IMR-90 (cell line): ENCODE data around the gene APP. TPM values are rescaled to one million over a fixed set of nuclear protein-coding genes. Genes with fewer than 3 reads are reported as not detected.
A peak's percentile ranks its signal among the peaks of the same experiment; 100 is the strongest.

Experiments used
- ATAC-seq: fragments of 200-7000 bp; cut with Tn5 transposase; 2 replicates; pipeline ENCODE4 v1.9.1; 2020; ENCODE audit warnings: low read depth, mild to moderate bottlenecking, moderate library complexity
- BruUV-seq: library from RNA; stranded (reverse); fragments of 400-500 nt; replicated peaks from 2 replicates; lab custom pipeline; 2021; lab: Mats Ljungman, UMichigan
- CTCF ChIA-PET: fragments of 300-600 bp; formaldehyde crosslinking; extraction: SDS; loops from one replicate; lab custom pipeline; 2021; ENCODE audit warnings: antibody characterized with exemption; lab: Yijun Ruan, JAX
- POLR2A ChIA-PET: fragments of 300-600 bp; sonication (Branson Sonifier 250); formaldehyde crosslinking; loops from one replicate; lab custom pipeline; 2022; ENCODE audit warnings: antibody characterized with exemption; ENCODE audit not compliant: unreplicated experiment; lab: Charles Lee
- DNase-seq: peaks from one replicate; pipeline ENCODE4 v3.0.0; 2013
- H2AFZ ChIP-seq: replicated peaks from 2 replicates; pipeline ENCODE3; 2013; ENCODE audit warnings: low read length, mild to moderate bottlenecking; ENCODE audit not compliant: poor library complexity
- H2AK5ac ChIP-seq: 2 replicates; pipeline ENCODE4 v1.6.1; 2013; ENCODE audit warnings: low read depth, low read length, inconsistent platforms
- H2AK9ac ChIP-seq: replicated peaks from 2 replicates; pipeline ENCODE3; 2013; ENCODE audit warnings: mild to moderate bottlenecking, low read depth, low read length, moderate library complexity; ENCODE audit not compliant: poor library complexity
- H2BK120ac ChIP-seq: 2 replicates; pipeline ENCODE4 v1.6.1; 2013; ENCODE audit warnings: low read depth, low read length, inconsistent platforms
- H2BK15ac ChIP-seq: 3 replicates; pipeline ENCODE4 v1.6.1; 2013; ENCODE audit warnings: low read depth, low read length, inconsistent platforms
- H2BK20ac ChIP-seq: 2 replicates; pipeline ENCODE4 v1.6.1; 2013; ENCODE audit warnings: low read depth, mild to moderate bottlenecking, inconsistent platforms, low read length, moderate library complexity
- H2BK5ac ChIP-seq: 2 replicates; pipeline ENCODE4 v1.6.1; 2013; ENCODE audit warnings: mild to moderate bottlenecking, low read depth, low read length, inconsistent platforms; ENCODE audit not compliant: poor library complexity, severe bottlenecking
- H3K14ac ChIP-seq: replicated peaks from 2 replicates; pipeline ENCODE4 v1.6.1; 2013; ENCODE audit warnings: low read depth, low read length, inconsistent platforms
- H3K18ac ChIP-seq: 2 replicates; pipeline ENCODE4 v1.6.1; 2013; ENCODE audit warnings: low read depth, low read length, control low read depth
- H3K23ac ChIP-seq: 2 replicates; pipeline ENCODE4 v1.6.1; 2013; ENCODE audit warnings: low read depth, low read length, inconsistent platforms
- H3K27ac ChIP-seq: 2 replicates; pipeline ENCODE4 v1.5.1; 2013; ENCODE audit warnings: mild to moderate bottlenecking, control low read depth, low read length; ENCODE audit not compliant: insufficient read depth
- H3K27me3 ChIP-seq: 2 replicates; pipeline ENCODE4 v1.6.1; 2013; ENCODE audit warnings: low read length; ENCODE audit not compliant: control insufficient read depth, insufficient read depth
- H3K36me3 ChIP-seq: 2 replicates; pipeline ENCODE4 v1.6.1; 2013; ENCODE audit warnings: low read length, mixed read lengths; ENCODE audit not compliant: control insufficient read depth, insufficient read depth
- H3K4ac ChIP-seq: 2 replicates; pipeline ENCODE4 v1.6.1; 2013; ENCODE audit warnings: low read depth, low read length, inconsistent platforms
- H3K4me1 ChIP-seq: 2 replicates; pipeline ENCODE4 v1.6.1; 2013; ENCODE audit warnings: low read length, mixed read lengths; ENCODE audit not compliant: control insufficient read depth, insufficient read depth
- H3K4me2 ChIP-seq: 2 replicates; pipeline ENCODE4 v1.6.1; 2013; ENCODE audit warnings: low read depth, mild to moderate bottlenecking, control low read depth, low read length, moderate library complexity
- H3K4me3 ChIP-seq: 2 replicates; pipeline ENCODE4 v1.5.1; 2013; ENCODE audit warnings: low read depth, mild to moderate bottlenecking, control low read depth, low read length, moderate library complexity; ENCODE audit not compliant: insufficient read depth
- H3K56ac ChIP-seq: 2 replicates; pipeline ENCODE4 v1.6.1; 2013; ENCODE audit warnings: low read length, inconsistent platforms; ENCODE audit not compliant: insufficient read depth; ENCODE audit errors: extremely low read depth
- H3K79me1 ChIP-seq, 2 experiments: 2 replicates each; pipeline ENCODE4 v1.6.1; 2013; ENCODE audit warnings: low read length in 2 of 2, inconsistent platforms in 1 of 2, low read depth in 1 of 2
- H3K9ac ChIP-seq: 2 replicates; pipeline ENCODE4 v1.6.1; 2013; ENCODE audit warnings: low read depth, low read length, control low read depth
- H3K9me1 ChIP-seq: 2 replicates; pipeline ENCODE4 v1.6.1; 2013; ENCODE audit warnings: low read length, inconsistent platforms; ENCODE audit not compliant: insufficient read depth
- H3K9me3 ChIP-seq: 2 replicates; pipeline ENCODE4 v1.6.1; 2013; ENCODE audit warnings: low read length; ENCODE audit not compliant: control insufficient read depth, insufficient read depth
- H4K20me1 ChIP-seq: 2 replicates; pipeline ENCODE4 v1.6.1; 2013; ENCODE audit warnings: low read length, inconsistent platforms; ENCODE audit not compliant: insufficient read depth
- H4K5ac ChIP-seq: 2 replicates; pipeline ENCODE4 v1.6.1; 2013; ENCODE audit warnings: mild to moderate bottlenecking, low read depth, low read length, control low read depth
- H4K8ac ChIP-seq, 2 experiments: 2 replicates each; pipeline ENCODE4 v1.6.1; 2013; ENCODE audit warnings: low read depth in 2 of 2, low read length in 2 of 2, control low read depth in 1 of 2, inconsistent platforms in 1 of 2
- H4K91ac ChIP-seq: 2 replicates; pipeline ENCODE4 v1.6.1; 2013; ENCODE audit warnings: low read depth, low read length, inconsistent platforms; ENCODE audit not compliant: insufficient read depth
- CTCF ChIP-seq: conservative IDR thresholded peaks from 2 replicates; pipeline ENCODE4 v1.5.1; 2012; ENCODE audit warnings: mild to moderate bottlenecking, low read depth, low read length, improper control_type of control experiment
- ELK1 ChIP-seq: fragments of 150-350 bp; IDR thresholded peaks from 2 replicates; pipeline ENCODE4 v1.6.1; 2016; ENCODE audit warnings: low read depth, mild to moderate bottlenecking, low read length, moderate library complexity, borderline replicate concordance
- NFE2L2 ChIP-seq: fragments of 150-350 bp; IDR thresholded peaks from 2 replicates; pipeline ENCODE4 v1.6.1; 2016; ENCODE audit warnings: low read depth, mild to moderate bottlenecking, low read length
- RFX5 ChIP-seq: IDR thresholded peaks from 2 replicates; pipeline ENCODE4 v1.8.0; 2012; ENCODE audit warnings: low read depth, mild to moderate bottlenecking, low read length, moderate library complexity
- SMC3 ChIP-seq: fragments of 150-350 bp; IDR thresholded peaks from 2 replicates; pipeline ENCODE4 v1.6.1; 2016; ENCODE audit warnings: low read depth, mild to moderate bottlenecking, antibody characterized with exemption, low read length, moderate library complexity
- WGBS, 2 experiments: methylation state at CpG; one replicate each; pipeline versions ENCODE4 v1.1.5 to v1.1.7; 2013; ENCODE audit warnings: missing lambda C conversion rate in 2 of 2; ENCODE audit not compliant: insufficient read length in 1 of 2; ENCODE audit errors: extremely low coverage in 2 of 2; 5-methylcytosine and 5-hydroxymethylcytosine counted together
- dilution Hi-C: fragments of 300-500 bp; cut with HindIII; formaldehyde crosslinking; loops from one replicate; pipeline ENCODE4 v1.14.3; 2018; ENCODE audit warnings: low sequenced_read_pairs; ENCODE audit not compliant: unreplicated experiment
- in situ Hi-C: fragments of 300-500 bp; cut with MboI; formaldehyde crosslinking; loops from 3 replicates; pipeline ENCODE4 v1.14.3; 2019; ENCODE audit warnings: low sequenced_read_pairs, inconsistent platforms, mixed read lengths
- intact Hi-C: fragments of 100-400 bp; cut with micrococcal nuclease; formaldehyde crosslinking; loops from 2 replicates; pipeline ENCODE4 v1.10.0; 2022
- polyA plus RNA-seq, 3 experiments: library from polyadenylated mRNA; depleted of rRNA; stranded (reverse); fragments of >200 nt; gene quantifications; 2 replicates each; pipeline ENCODE4 v1.2.3, GENCODE V29; 2012; ENCODE audit warnings: low replicate concordance in 1 of 3
- total RNA-seq: library from RNA; depleted of rRNA; stranded (reverse); fragments of >200 nt; gene quantifications from 2 replicates; pipeline ENCODE4 v1.2.3, GENCODE V29; 2012

APP gene
- total and polyA plus RNA-seq, 2 of the 4 experiments (the other 2 are of a cell fraction) = 191 to 530 TPM

GRCh38 chr21:26154753-26155152, 15.8 kb downstream of the APP start:
- Histone ChIP-seq H3K79me1 (peaks cover 31 to 67% of the 10 kb centered on the region in 2 experiments), H3K9ac (no peak overlapping the region), H3K9me3 (no peaks in the 10 kb centered on the region), H2AK5ac (0 out of 2 replicates have a peak overlapping the region, but pooled peaks have one; percentile 20), H3K4ac (no peak overlapping the region; the same call in 1 of the 2 replicates), H2BK15ac (no peak overlapping the region), H4K20me1 (peaks cover 33% of the 10 kb centered on the region), H3K36me3 (peaks cover 2% of the 10 kb centered on the region; the same call in 1 of the 2 replicates), H3K14ac (no peak overlapping the region), H3K4me1 (peaks cover 17% of the 10 kb centered on the region), H4K91ac (0 out of 2 replicates have a peak overlapping the region, but pooled peaks have one; percentile 4), H2BK120ac (no peak overlapping the region), H4K8ac (no peak overlapping the region), H3K23ac (no peak overlapping the region), H2BK5ac (peak overlapping the region; percentile 96), H3K9me1 (peaks cover 12% of the 10 kb centered on the region; the same call in 1 of the 2 replicates), H4K5ac (no peak overlapping the region), H3K56ac (no peak overlapping the region; the same call in 1 of the 2 replicates), H3K27me3 (no peaks in the 10 kb centered on the region), H2BK20ac (no peak overlapping the region), H3K18ac (no peak overlapping the region), H3K27ac (peak overlapping the region; percentile 20), H2AFZ (no peak overlapping the region), H3K4me2 (no peak overlapping the region), H3K4me3 (no peak overlapping the region), H2AK9ac (no peak overlapping the region)
- intact Hi-C loops (no loop called here), in situ Hi-C loops (no loop called here), dilution Hi-C loops (no loop called here)
- no TSS peak for BruUV-seq
- DNase-seq (no peak), ATAC-seq (no peak)
- ChIA-PET CTCF (no interaction called here), POLR2A (interaction anchor here (0.7 kb wide), 1 partner anchor 32 kb away, joined by 3 read pairs; no protein-coding TSS in a partner anchor)
- WGBS, 2 experiments = no CpG with 5 or more reads among the region's 4 CpGs
- TF ChIP-seq CTCF (no peak), NFE2L2 (no peak), SMC3 (no peak), RFX5 (no peak), ELK1 (no peak)
